CD4-positive, alpha-beta memory T cell (primary cell): ENCODE results near the gene SLC25A25. TPM values are rescaled to one million over a fixed set of nuclear protein-coding genes. Genes with fewer than 3 reads are reported as not detected.
"Not testable (repeated sequence)": the region's sequence is repeated elsewhere in the genome, so short reads cannot be mapped to it uniquely, and the experiment has no call there.

Source experiments
- CTCF ChIA-PET: fragments of 350-600 bp; sonication (Branson Sonifier 250); formaldehyde crosslinking; loops from one replicate; lab custom pipeline; 2021; ENCODE audit warnings: inconsistent platforms; ENCODE audit not compliant: partially characterized antibody; lab: Charles Lee
- POLR2A ChIA-PET: fragments of 350-600 bp; sonication (Branson Sonifier 250); formaldehyde crosslinking; loops from one replicate; lab custom pipeline; 2021; ENCODE audit not compliant: partially characterized antibody; lab: Charles Lee
- DNase-seq, 5 donors: peaks; one replicate each; pipeline versions ENCODE4 v3.0.0 to v3.0.0-alpha.2; 2020 to 2022; ENCODE audit warnings: mixed read lengths in 1 of 5
- H3K27ac ChIP-seq: one replicate; pipeline ENCODE4 v1.7.0; 2013; ENCODE audit warnings: low read depth, low read length
- H3K27me3 ChIP-seq: 2 replicates; pipeline ENCODE4 v1.7.0; 2013; ENCODE audit warnings: mild to moderate bottlenecking, low read length, moderate library complexity; ENCODE audit not compliant: insufficient read depth
- H3K36me3 ChIP-seq: 2 replicates; pipeline ENCODE4 v1.7.0; 2013; ENCODE audit warnings: mild to moderate bottlenecking, low read length, moderate library complexity; ENCODE audit not compliant: insufficient read depth
- H3K4me1 ChIP-seq: 2 replicates; pipeline ENCODE4 v1.7.0; 2013; ENCODE audit warnings: mild to moderate bottlenecking, low read length, moderate library complexity; ENCODE audit not compliant: insufficient read depth
- H3K4me3 ChIP-seq, 2 donors: one replicate each; pipeline ENCODE4 v1.7.0; 2013; ENCODE audit warnings: low read length in 2 of 2, mild to moderate bottlenecking in 1 of 2
- H3K9me3 ChIP-seq, 2 donors: one replicate each; pipeline ENCODE4 v1.7.0; 2013; ENCODE audit warnings: low read length in 2 of 2, control low read depth in 1 of 2; ENCODE audit not compliant: control insufficient read depth in 1 of 2
- H3K27ac Mint-ChIP-seq, 7 donors: one replicate each; pipeline ENCODE4 v1.8.0; 2020 to 2021; ENCODE audit warnings: mixed read lengths in 7 of 7, mild to moderate bottlenecking in 6 of 7, inconsistent platforms in 3 of 7, moderate library complexity in 3 of 7
- H3K27me3 Mint-ChIP-seq, 2 donors: one replicate each; pipeline ENCODE4 v1.8.0; 2020 to 2021; ENCODE audit warnings: mixed read lengths in 2 of 2
- H3K36me3 Mint-ChIP-seq, 2 donors: one replicate each; pipeline ENCODE4 v1.8.0; 2020 to 2021; ENCODE audit warnings: mixed read lengths in 2 of 2, inconsistent platforms in 1 of 2, mild to moderate bottlenecking in 1 of 2
- H3K4me1 Mint-ChIP-seq, 4 donors: one replicate each; pipeline ENCODE4 v1.8.0; 2020 to 2021; ENCODE audit warnings: mixed read lengths in 4 of 4, mild to moderate bottlenecking in 1 of 4
- H3K4me3 Mint-ChIP-seq, 8 donors: one replicate each; pipeline ENCODE4 v1.8.0; 2020 to 2021; ENCODE audit warnings: mixed read lengths in 8 of 8, mild to moderate bottlenecking in 7 of 8, moderate library complexity in 6 of 8, inconsistent platforms in 3 of 8
- H3K9me3 Mint-ChIP-seq, 8 donors: one replicate each; pipeline ENCODE4 v1.8.0; 2020 to 2021; ENCODE audit warnings: mixed read lengths in 8 of 8, mild to moderate bottlenecking in 5 of 8, inconsistent platforms in 3 of 8, moderate library complexity in 1 of 8
- intact Hi-C: fragments of 100-400 bp; cut with micrococcal nuclease; formaldehyde crosslinking; loops from one replicate; pipeline ENCODE4 v1.15.1; 2023
- polyA plus RNA-seq, 2 donors: library from polyadenylated mRNA; unstranded; fragments of 300-500 nt; fragmentation: Illumina TruSeq; gene quantifications; one replicate each; pipeline ENCODE4 v1.2.3, GENCODE V29; 2021
- total RNA-seq, 2 experiments: library from RNA; stranded (reverse); gene quantifications; one replicate each; pipeline ENCODE4 v1.2.3, GENCODE V29; 2021

SLC25A25 gene
- total and polyA plus RNA-seq, 4 experiments from 2014 or later, result 13.4 to 26.9 (median 19.8) TPM

DNA sequence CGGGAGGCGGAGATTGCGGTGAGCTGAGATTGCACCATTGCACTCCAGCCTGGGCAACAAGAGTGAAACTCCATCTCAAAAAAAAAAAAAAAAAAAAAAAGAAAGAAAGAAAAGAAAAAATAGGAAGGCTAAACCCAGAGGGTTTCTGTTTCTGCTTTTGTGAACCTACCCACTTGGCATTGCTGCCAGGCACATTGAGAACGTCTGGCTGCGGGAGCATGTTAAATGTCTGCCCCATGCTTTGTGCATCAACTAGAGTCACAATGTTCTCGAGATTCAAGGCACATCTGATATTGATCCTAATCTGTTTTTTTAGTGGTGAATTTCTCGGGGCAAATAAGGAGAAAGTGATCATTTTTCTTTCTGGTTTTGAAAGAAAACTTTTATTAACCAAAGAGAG, 2.8 kb downstream of the SLC25A25 start:
- CTCF ChIA-PET, result interaction anchor here (2.2 kb wide), 1 partner anchor 36 kb away, joined by 15 read pairs; no protein-coding TSS in a partner anchor
- POLR2A ChIA-PET, result interaction anchor here (1.2 to 5.5 kb wide), 10 partner anchors 8 to 100 kb away, joined by 3 to 63 read pairs (median 7); partner anchors contain the start of gene BBLN
- peaks cover 79% of the 10 kb centered on the region for H3K4me1 ChIP-seq
- no peaks in the 10 kb centered on the region for H3K9me3 ChIP-seq
- peaks cover 32 to 58% (median 47%) of the 10 kb centered on the region in 4 donors for H3K4me1 Mint-ChIP-seq
- H3K27me3 ChIP-seq, result no peaks in the 10 kb centered on the region
- DNase-seq, result no peak
- H3K36me3 Mint-ChIP-seq, result peaks cover 3 to 9% of the 10 kb centered on the region in 2 donors
- H3K9me3 Mint-ChIP-seq, result peaks cover 0 to 2% (median 0%) of the 10 kb centered on the region in 8 donors
- no peaks in the 10 kb centered on the region for H3K27me3 Mint-ChIP-seq
- intact Hi-C loops, result no loop called here
- H3K36me3 ChIP-seq, result no peaks in the 10 kb centered on the region
- peak overlapping the region; percentile 88 to 96 (median 93) for H3K27ac Mint-ChIP-seq
- H3K27ac ChIP-seq, result peak overlapping the region; percentile 69
- H3K4me3 Mint-ChIP-seq, result peak overlapping the region; percentile 77 to 98 (median 82)
- no peak overlapping the region for H3K4me3 ChIP-seq

- Mint-ChIP-seq H3K27ac (peak overlapping the region; percentile 88 to 96 (median 93)), H3K4me1 (peaks cover 27 to 58% (median 42%) of the 10 kb centered on the region in 4 donors), H3K4me3 (peak overlapping the region; percentile 82 to 98 (median 88))
- Histone ChIP-seq H3K27ac (peak overlapping the region; percentile 69), H3K4me3 (peak overlapping the region; percentile 10 to 55), H3K4me1 (peaks cover 73% of the 10 kb centered on the region)
- H3K36me3 ChIP-seq, H3K9me3 Mint-ChIP-seq, H3K27me3 ChIP-seq, H3K36me3 Mint-ChIP-seq, H3K9me3 ChIP-seq, H3K27me3 Mint-ChIP-seq, intact Hi-C loops, DNase-seq: not testable (repeated sequence)
- CTCF ChIA-PET, result interaction anchor here (1.0 to 2.7 kb wide), 7 partner anchors 9 to 46 kb away, joined by 3 to 15 read pairs (median 14); no protein-coding TSS in a partner anchor
- POLR2A ChIA-PET, result interaction anchor here (1.0 to 2.7 kb wide), 18 partner anchors 9 to 101 kb away, joined by 3 to 16 read pairs (median 6); partner anchors contain the start of genes BBLN and EEIG1
Observed at GRCh38 chr9:128071475-128071874, 3.4 kb downstream of the SLC25A25 start.

- H3K27ac Mint-ChIP-seq, result peak overlapping the region; percentile 83 to 96 (median 93)
- H3K4me1 Mint-ChIP-seq, result peaks cover 32 to 67% (median 48%) of the 10 kb centered on the region in 4 donors
- peaks cover 7 to 9% of the 10 kb centered on the region in 2 donors for H3K36me3 Mint-ChIP-seq
- peak overlapping the region; percentile 10 to 55 for H3K4me3 ChIP-seq
- H3K27me3 ChIP-seq, result no peaks in the 10 kb centered on the region
- H3K27me3 Mint-ChIP-seq, result no peaks in the 10 kb centered on the region
- no peaks in the 10 kb centered on the region for H3K9me3 ChIP-seq
- ChIA-PET CTCF (interaction anchor here (0.8 to 2.7 kb wide), 10 partner anchors 10 to 130 kb away, joined by 3 to 15 read pairs (median 8); no protein-coding TSS in a partner anchor), POLR2A (interaction anchor here (0.6 to 2.7 kb wide), 33 partner anchors 9 to 130 kb away, joined by 3 to 16 read pairs (median 4); partner anchors contain the start of genes BBLN and EEIG1)
- DNase-seq, result peak; percentile 47 to 74 (median 54)
- peaks cover 0 to 2% (median 0%) of the 10 kb centered on the region in 8 donors for H3K9me3 Mint-ChIP-seq
- peak overlapping the region; percentile 82 to 98 (median 88) for H3K4me3 Mint-ChIP-seq
- H3K36me3 ChIP-seq, result no peaks in the 10 kb centered on the region
- H3K27ac ChIP-seq, result peak overlapping the region; percentile 69
- intact Hi-C loops, result loop anchor here (1.0 kb wide), 1 partner anchor 8 kb away; no protein-coding TSS in a partner anchor
- peaks cover 68% of the 10 kb centered on the region for H3K4me1 ChIP-seq
Observed at GRCh38 chr9:128072144-128073021, 4.4 kb downstream of the SLC25A25 start.

DNA sequence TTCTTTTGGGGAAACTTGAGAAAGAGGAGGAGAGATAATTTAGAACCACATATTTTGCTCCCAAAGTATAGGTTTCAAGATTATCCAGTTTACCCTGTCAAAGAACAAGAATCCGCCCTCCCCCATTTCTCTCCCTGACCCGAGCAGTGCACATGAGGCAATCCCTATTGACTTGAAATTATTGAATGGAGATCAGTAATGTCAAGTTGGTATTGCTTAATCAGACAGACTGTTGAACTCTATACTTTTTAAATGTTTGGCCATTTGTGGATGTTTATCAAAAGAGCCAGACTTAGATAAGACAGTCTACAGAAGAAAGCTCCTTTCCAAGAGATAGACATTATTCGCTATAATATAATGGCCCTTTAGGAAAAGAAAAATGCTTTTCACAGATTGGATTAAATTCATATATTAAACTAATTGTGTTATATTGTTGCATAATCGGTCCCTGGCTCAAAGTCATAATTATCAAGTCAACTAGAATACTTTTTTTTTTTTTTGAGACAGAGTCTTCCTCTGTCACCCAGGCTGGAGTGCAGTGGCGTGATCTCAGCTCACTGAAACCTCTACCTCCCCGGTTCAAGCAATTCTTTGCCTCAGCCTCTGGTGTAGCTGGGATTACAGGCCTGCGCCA, 5.3 kb downstream of the SLC25A25 start:
- no peaks in the 10 kb centered on the region for H3K27me3 Mint-ChIP-seq
- H3K27ac Mint-ChIP-seq, result peak overlapping the region; percentile 48 to 96 (median 78)
- ChIA-PET POLR2A (interaction anchor here (0.9 to 2.7 kb wide), 17 partner anchors 9 to 103 kb away, joined by 3 to 16 read pairs (median 6); partner anchors contain the start of gene EEIG1), CTCF (interaction anchor here (1.4 to 2.7 kb wide), 7 partner anchors 9 to 129 kb away, joined by 3 to 15 read pairs (median 11); no protein-coding TSS in a partner anchor)
- Histone ChIP-seq H3K27ac (peak overlapping the region; percentile 69), H3K4me3 (peak overlapping the region in 1 of 2 donors; percentile 55), H3K27me3 (no peaks in the 10 kb centered on the region), H3K36me3 (no peaks in the 10 kb centered on the region), H3K4me1 (peaks cover 78% of the 10 kb centered on the region), H3K9me3 (no peaks in the 10 kb centered on the region)
- intact Hi-C loops, result no loop called here
- peak overlapping the region in 7 of 8 donors; percentile 42 to 89 (median 59) for H3K4me3 Mint-ChIP-seq
- peaks cover 10 to 11% of the 10 kb centered on the region in 2 donors for H3K36me3 Mint-ChIP-seq
- peaks cover 39 to 77% (median 56%) of the 10 kb centered on the region in 4 donors for H3K4me1 Mint-ChIP-seq
- DNase-seq, result no peak
- H3K9me3 Mint-ChIP-seq, result peaks cover 0 to 2% (median 0%) of the 10 kb centered on the region in 8 donors

- Histone ChIP-seq H3K27me3 (no peaks in the 10 kb centered on the region), H3K4me1 (peaks cover 64% of the 10 kb centered on the region), H3K27ac (peak overlapping the region; percentile 1), H3K4me3 (no peak overlapping the region), H3K36me3 (no peaks in the 10 kb centered on the region), H3K9me3 (no peaks in the 10 kb centered on the region)
- peaks cover 38 to 69% (median 54%) of the 10 kb centered on the region in 4 donors for H3K4me1 Mint-ChIP-seq
- H3K36me3 Mint-ChIP-seq, result peaks cover 11 to 20% of the 10 kb centered on the region in 2 donors
- H3K27me3 Mint-ChIP-seq, result no peaks in the 10 kb centered on the region
- H3K27ac Mint-ChIP-seq, result peak overlapping the region; percentile 70 to 91 (median 81)
- H3K4me3 Mint-ChIP-seq, result peak overlapping the region in 7 of 8 donors; percentile 21 to 68 (median 62)
- ChIA-PET CTCF (interaction anchor here (1.0 to 3.4 kb wide), 7 partner anchors 12 to 208 kb away, joined by 3 to 10 read pairs (median 7); no protein-coding TSS in a partner anchor), POLR2A (interaction anchor here (1.3 to 8.0 kb wide), 3 partner anchors 10 to 15 kb away, joined by 5 to 63 read pairs (median 5); partner anchors contain the start of genes NAIF1 and SLC25A25)
- intact Hi-C loops, result no loop called here
- H3K9me3 Mint-ChIP-seq, result peaks cover 0 to 2% (median 0%) of the 10 kb centered on the region in 8 donors
- DNase-seq, result no peak
Observed at GRCh38 chr9:128077847-128078503, 9.9 kb downstream of the SLC25A25 start.
